Astrocyte of the spinal cord (primary cell): ENCODE results near the gene TMEFF2.
A peak's percentile ranks its signal among the peaks of the same experiment; 100 is the strongest.
"Not testable (repeated sequence)": the region's sequence is repeated elsewhere in the genome, so short reads cannot be mapped to it uniquely, and the experiment has no call there.

Source experiments
- DNase-seq: peaks from one replicate; pipeline ENCODE4 v3.0.0; 2011; ENCODE audit warnings: low read depth, low spot score
- H3K4me3 ChIP-seq: 2 replicates; pipeline ENCODE4 v1.5.1; 2011; ENCODE audit warnings: low read depth, mild to moderate bottlenecking, low read length, moderate library complexity
- CTCF ChIP-seq: IDR thresholded peaks from 2 replicates; pipeline ENCODE4 v1.5.1; 2012; ENCODE audit warnings: low read depth, mild to moderate bottlenecking, low read length, inconsistent platforms
- in situ Hi-C: cut with HindIII; loops from 2 replicates; pipeline ENCODE4 v1.10.0; 2017; ENCODE audit warnings: low sequenced_read_pairs

The TMEFF2 gene

GRCh38 chr2:191927319-191927867 is 267.3 kb downstream of the TMEFF2 start:
- DNase-seq = peak; percentile 95
- no peak overlapping the region for H3K4me3 ChIP-seq
- no peak for TF ChIP-seq CTCF
- in situ Hi-C loops = no loop called here

GRCh38 chr2:191926671-191927070 is 268.1 kb downstream of the TMEFF2 start:
- in situ Hi-C loops = no loop called here
- no peak for DNase-seq
- no peak for TF ChIP-seq CTCF

DNA sequence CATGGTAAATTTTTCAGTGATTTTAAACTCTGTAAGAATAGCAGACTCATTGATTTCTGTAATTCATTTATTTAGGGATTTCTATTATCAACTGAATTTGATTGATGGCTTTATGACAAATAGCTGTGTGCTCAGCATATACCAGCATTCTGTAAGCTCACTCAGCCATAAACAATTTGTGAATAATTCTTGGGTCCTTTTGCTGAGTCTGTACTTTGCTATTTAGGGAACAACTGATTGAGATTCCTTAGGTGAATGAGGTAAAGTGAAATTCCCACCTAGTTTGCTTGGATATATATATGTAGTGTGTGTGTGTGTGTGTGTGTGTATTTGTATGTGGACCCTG is 271.1 kb downstream of the TMEFF2 start:
- DNase-seq = no peak
- in situ Hi-C loops = no loop called here
- no peak for TF ChIP-seq CTCF
- no peak overlapping the region for H3K4me3 ChIP-seq

More at GRCh38 chr2:191926671-191927070, 268.1 kb downstream of the TMEFF2 start:
- no peak overlapping the region for H3K4me3 ChIP-seq

GRCh38 chr2:191922736-191923651 is 271.7 kb downstream of the TMEFF2 start:
- DNase-seq = no peak
- TF ChIP-seq CTCF = no peak
- in situ Hi-C loops = no loop called here
- no peak overlapping the region for H3K4me3 ChIP-seq

DNA sequence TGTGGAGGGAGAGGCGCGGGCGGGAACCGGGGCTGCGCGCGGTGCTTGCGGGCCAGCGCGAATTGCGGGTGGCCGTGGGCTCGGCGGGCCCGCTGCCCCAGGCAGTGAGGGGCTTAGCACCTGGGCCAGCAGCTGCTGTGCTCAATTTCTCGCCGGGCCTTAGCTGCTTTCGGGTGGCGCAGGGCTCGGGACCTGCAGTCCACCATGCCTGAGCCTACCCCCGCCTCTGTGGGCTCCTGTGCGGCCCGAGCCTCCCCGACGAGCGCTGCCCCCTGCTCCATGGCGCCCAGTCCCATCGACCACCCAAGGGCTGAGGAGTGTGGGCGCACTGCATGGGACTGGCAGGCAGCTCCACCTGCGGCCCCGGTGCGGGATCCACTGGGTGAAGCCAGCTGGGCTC is 273.1 kb downstream of the TMEFF2 start:
- H3K4me3 ChIP-seq, DNase-seq, in situ Hi-C loops: not testable (repeated sequence)

DNA sequence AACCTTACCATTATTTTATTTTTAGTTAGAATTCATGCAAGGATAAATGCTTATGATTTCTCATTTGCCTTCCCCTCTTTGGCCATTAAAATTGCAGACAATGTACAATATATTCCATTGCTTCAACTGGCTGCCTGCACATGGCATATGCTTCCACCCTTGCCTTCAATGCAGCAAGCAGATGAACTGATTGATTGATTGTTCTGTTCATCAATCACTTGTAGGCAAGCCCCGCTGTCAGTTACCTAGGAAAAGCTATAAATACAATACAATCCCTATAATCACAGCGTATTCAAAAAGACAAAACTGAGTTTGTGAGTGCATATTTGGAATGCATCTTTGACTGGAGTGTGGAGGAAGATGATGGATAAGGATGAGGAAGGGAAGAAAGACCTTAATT is 274.2 kb downstream of the TMEFF2 start:
- TF ChIP-seq CTCF = no peak
- in situ Hi-C loops = no loop called here
- H3K4me3 ChIP-seq = no peak overlapping the region
- DNase-seq = no peak

- DNase-seq = no peak
- no peak for TF ChIP-seq CTCF
- in situ Hi-C loops = no loop called here
These were observed 276.6 kb downstream of the TMEFF2 start for GRCh38 chr2:191917967-191918651.

More at GRCh38 chr2:191917967-191918651, 276.6 kb downstream of the TMEFF2 start:
- H3K4me3 ChIP-seq = no peak overlapping the region
